DMS153 treated with DMSO at 0.1 percent for 48 hours (cell line): ENCODE measurements around the gene CEP85L.

Source experiments
- DNase-seq: peaks from one replicate; lab custom pipeline; 2025; ENCODE audit not compliant: unreplicated experiment; lab: John Stamatoyannopoulos, UW

Gene CEP85L

GRCh38 chr6:118661831-118662230 is 10.4 kb upstream of the CEP85L start:
- DNase-seq: no peak

GRCh38 chr6:118660218-118660569 is 8.8 kb upstream of the CEP85L start:
- peak; percentile 37 for DNase-seq

DNA sequence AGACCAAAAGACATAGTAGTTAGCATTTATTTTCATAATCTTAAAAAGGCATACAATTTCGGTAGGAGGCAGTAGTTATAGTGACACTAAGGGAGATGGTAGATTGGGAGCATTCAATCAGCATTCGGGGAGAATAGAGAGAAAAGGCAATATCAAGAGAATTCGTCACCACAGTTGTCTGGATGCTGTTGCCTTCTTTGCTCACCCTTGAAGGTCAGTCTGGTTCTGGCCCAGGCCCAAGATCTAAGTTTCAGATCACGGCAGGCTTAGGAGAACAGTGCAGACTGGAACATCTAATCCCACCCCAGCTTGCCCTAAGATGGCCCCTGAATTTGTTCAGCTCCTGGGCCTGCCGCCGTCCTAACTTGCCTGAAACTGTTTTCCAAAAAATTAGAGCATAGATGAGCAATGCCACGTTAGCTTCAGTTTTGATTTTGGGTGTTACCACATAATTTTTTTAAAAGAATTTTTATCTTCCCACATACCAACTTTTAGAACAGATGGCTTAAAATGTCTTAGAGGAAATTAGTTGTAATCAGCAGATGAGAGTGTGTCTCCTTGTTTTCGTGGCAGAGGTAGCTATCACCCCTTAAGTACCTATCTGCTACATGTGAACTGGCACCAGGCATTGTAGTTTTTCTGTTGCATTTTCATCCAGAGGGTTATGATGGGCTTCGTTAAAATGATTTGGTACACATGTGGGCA is 8.3 kb upstream of the CEP85L start:
- DNase-seq: no peak

- DNase-seq: no peak
These were observed 5.6 kb upstream of the CEP85L start for GRCh38 chr6:118656847-118657451.

GRCh38 chr6:118652051-118652615 is 742 bp upstream of the CEP85L start:
- no peak for DNase-seq

- no peak for DNase-seq
These were observed 659 bp downstream of the CEP85L start for GRCh38 chr6:118650582-118651281.

DNA sequence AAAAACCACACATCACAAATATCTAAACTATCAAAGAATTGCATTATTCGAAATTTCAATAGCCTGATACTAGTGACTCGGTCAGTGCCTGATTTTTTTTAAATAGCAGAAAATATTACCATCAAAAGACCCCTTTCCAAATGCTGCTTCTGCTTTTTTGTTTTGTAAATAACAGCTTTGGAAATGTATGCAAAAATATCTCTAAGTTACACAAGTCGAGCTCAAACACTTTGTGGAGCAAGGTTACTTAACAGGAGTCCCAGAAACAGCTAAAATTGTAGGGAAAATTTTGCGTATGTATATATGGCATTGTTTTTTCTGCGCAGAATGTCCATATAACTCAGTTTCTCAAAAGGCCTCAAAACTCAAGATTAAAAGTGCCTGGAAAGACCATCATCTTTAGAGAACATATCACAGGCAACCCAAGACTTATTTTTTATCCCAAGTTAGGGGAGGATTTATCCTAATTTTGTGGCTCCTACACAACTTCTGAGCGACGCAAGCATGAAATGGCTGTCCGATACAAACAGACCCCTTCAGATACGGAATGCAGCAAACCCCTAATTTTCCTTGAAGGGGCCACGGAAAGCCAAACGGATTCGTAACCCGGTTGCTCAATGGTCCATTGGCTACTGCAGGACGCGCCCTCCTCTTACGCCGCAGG is 1.3 kb downstream of the CEP85L start:
- no peak for DNase-seq

- DNase-seq: no peak
These were observed 2.4 kb downstream of the CEP85L start for GRCh38 chr6:118648866-118649554.

GRCh38 chr6:118646977-118647376 is 4.4 kb downstream of the CEP85L start:
- DNase-seq: no peak

GRCh38 chr6:118645395-118645794 is 6.0 kb downstream of the CEP85L start:
- no peak for DNase-seq

- DNase-seq: no peak
These were observed 7.4 kb downstream of the CEP85L start for GRCh38 chr6:118644007-118644406.

GRCh38 chr6:118641042-118641441 is 10.3 kb downstream of the CEP85L start:
- DNase-seq: no peak

DNA sequence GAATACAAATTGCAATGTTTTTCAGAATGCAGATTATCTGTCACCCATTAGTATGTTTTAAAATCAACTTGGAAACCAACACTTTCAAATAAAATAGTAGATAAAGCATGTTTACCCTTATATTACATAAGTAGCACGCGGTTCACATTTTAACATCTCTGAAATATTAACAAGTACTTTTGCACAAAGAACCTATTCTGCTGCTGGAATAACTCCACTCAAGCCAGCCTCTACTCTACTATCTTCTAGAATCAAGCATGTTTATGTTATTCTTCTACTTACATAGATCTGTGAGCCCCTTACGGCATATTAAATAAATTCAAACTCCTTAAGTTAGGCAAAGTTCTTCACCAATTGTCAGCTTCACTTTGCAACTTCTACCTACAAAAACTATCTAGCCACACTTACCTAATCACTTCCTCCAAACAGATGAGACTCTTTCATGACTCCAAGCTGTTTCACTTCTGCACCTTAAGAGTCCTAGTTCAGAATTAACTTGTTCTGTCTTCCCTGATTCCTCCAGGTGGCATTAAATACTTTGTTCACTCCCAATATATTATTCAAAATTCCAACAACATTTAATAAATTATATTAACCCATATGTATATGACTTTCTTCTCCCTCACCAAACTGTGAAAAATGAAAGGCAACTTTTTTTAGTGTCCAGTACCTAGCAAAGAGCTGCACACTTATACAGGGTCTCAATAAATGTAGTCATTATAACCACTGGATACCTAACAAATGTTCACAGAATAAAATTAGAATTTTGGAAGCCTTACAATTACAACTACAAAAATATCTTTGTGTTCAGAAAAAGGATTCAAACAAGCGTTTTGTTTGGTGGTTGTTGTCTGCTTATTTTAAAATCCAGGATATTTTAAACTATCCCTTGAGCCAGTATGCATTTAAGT is 12.1 kb downstream of the CEP85L start:
- DNase-seq: no peak

DNA sequence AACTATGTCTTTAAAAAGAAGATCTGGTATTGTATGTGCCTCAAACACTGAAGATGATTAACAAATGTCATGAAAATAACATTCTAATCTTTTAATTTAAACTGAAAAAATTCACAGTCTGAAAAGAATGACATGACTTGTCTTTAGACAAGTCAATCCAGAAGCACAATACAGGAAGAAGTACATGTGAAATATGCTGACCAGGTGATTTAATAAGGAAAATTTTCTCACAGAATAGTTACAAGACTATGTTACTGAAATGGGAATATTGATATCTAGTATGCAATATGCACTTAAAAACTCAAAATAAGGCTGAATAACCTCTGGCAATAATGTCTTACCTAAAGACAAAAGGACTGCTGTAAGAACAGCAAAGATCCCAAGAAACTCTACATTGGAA is 13.1 kb downstream of the CEP85L start:
- no peak for DNase-seq

GRCh38 chr6:118635909-118636735 is 15.3 kb downstream of the CEP85L start:
- DNase-seq: no peak

DNA sequence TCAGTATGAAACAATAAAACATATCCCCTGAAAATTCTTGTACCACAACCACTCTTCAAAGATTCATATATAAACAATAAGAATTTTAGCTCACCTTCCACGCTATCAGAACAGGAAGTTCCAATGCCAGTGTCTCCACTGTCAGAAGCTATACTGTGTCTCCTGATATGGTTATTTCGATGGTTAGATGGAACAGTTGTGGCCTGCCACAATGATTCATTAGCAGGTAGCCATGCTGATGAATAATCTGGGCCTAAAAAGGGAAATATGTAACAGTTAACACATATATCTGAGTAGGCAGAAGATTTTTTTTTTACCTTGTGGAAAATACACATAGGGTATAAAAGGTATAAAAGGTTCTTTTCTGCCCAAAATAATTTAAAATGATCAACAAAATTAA is 19.0 kb downstream of the CEP85L start:
- DNase-seq: no peak

- no peak for DNase-seq
These were observed 20.5 kb downstream of the CEP85L start for GRCh38 chr6:118630923-118631322.

DNA sequence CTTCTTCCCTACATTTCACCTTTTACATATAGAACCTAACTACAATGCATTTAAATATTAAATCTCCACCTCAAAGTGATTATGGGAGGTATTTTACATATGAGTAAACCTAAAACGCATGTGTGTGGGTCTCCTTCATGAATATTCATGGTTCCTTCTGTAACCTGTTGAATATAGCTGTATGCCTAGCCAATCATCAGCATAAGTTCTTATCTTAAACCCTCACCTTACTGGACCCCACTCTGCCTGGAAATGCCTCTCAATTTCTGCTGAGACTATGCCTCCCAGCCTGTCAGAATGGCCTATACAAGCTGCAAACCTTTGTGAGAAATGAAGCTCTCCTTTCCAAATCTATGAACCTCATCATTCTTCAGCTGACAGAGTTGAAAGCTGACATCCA is 21.3 kb downstream of the CEP85L start:
- DNase-seq: no peak

DNA sequence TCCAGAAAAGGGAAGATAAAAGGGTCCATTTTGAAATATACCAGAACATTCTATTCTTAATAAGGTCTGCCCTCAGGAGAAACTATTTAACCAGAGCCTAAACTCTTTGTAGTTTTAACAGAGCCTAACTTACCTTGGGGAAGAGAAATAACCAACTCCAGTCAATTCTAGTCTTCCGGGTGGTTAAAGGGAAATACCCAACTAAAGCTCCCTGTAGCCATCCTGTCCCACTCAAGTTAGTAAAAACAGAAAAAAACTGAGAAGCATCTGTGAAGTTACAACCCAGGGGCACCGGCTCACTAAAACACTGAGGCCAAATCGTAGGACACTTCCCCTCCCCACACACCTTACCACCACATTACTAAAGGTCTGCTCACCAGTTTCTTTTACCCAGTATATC is 23.7 kb downstream of the CEP85L start:
- no peak for DNase-seq
